HepG2 (cell line): ENCODE data around the gene NT5DC1. TPM values are rescaled to one million over a fixed set of nuclear protein-coding genes. Genes with fewer than 3 reads are reported as not detected.

ENCODE experiments used
- ELF4 ChIP-seq: sonication (generic); formaldehyde crosslinking; IDR thresholded peaks from 2 replicates; pipeline ENCODE4 v1.5.0; 2020; ENCODE audit warnings: missing genetic modification reagents, mild to moderate bottlenecking, moderate library complexity, borderline replicate concordance
- GPBP1L1 ChIP-seq: sonication (generic); formaldehyde crosslinking; IDR thresholded peaks from 2 replicates; pipeline ENCODE4 v1.5.0; 2020; ENCODE audit warnings: mild to moderate bottlenecking, missing genetic modification reagents
- GRHL1 ChIP-seq: sonication (generic); formaldehyde crosslinking; conservative IDR thresholded peaks from 2 replicates; pipeline ENCODE4 v1.8.0; 2022; ENCODE audit warnings: missing genetic modification reagents
- HNRNPL ChIP-seq: fragments of 200-400 bp; formaldehyde crosslinking; IDR thresholded peaks from 2 replicates; pipeline ENCODE4 v1.6.1; 2017; ENCODE audit warnings: mild to moderate bottlenecking, low read depth, low read length
- KAT7 ChIP-seq: IDR thresholded peaks from 2 replicates; pipeline ENCODE4 v1.6.1; 2018; ENCODE audit warnings: borderline replicate concordance, missing compliant biosample characterization
- LRRFIP1 ChIP-seq: sonication (generic); formaldehyde crosslinking; conservative IDR thresholded peaks from 2 replicates; pipeline ENCODE4 v1.4.0; 2020; ENCODE audit warnings: missing genetic modification reagents
- NFKB2 ChIP-seq: sonication (generic); formaldehyde crosslinking; IDR thresholded peaks from 2 replicates; pipeline ENCODE4 v1.4.0; 2020; ENCODE audit warnings: missing genetic modification reagents, borderline replicate concordance
- NKX3-1 ChIP-seq: sonication (generic); formaldehyde crosslinking; IDR thresholded peaks from 2 replicates; pipeline ENCODE4 v1.5.0; 2020; ENCODE audit warnings: missing genetic modification reagents
- ONECUT2 ChIP-seq: sonication (generic); formaldehyde crosslinking; IDR thresholded peaks from 2 replicates; pipeline ENCODE4 v1.4.0; 2020; ENCODE audit warnings: missing genetic modification reagents
- ZFP82 ChIP-seq: sonication (generic); formaldehyde crosslinking; IDR thresholded peaks from 2 replicates; pipeline ENCODE4 v1.5.1; 2020; ENCODE audit warnings: mild to moderate bottlenecking, missing genetic modification reagents, borderline replicate concordance
- ZNF124 ChIP-seq: sonication (generic); formaldehyde crosslinking; IDR thresholded peaks from 2 replicates; pipeline ENCODE4 v1.4.0; 2020; ENCODE audit warnings: missing genetic modification reagents
- ZNF180 ChIP-seq: sonication (generic); formaldehyde crosslinking; IDR thresholded peaks from 2 replicates; pipeline ENCODE4 v1.4.0; 2020; ENCODE audit warnings: low read depth, missing genetic modification reagents, borderline replicate concordance
- ZNF264 ChIP-seq: sonication (generic); formaldehyde crosslinking; IDR thresholded peaks from 2 replicates; pipeline ENCODE4 v1.4.0; 2020; ENCODE audit warnings: missing genetic modification reagents
- ZNF331 ChIP-seq: sonication (generic); formaldehyde crosslinking; IDR thresholded peaks from 2 replicates; pipeline ENCODE4 v1.4.0; 2020; ENCODE audit warnings: missing genetic modification reagents
- ZNF550 ChIP-seq: sonication (generic); formaldehyde crosslinking; IDR thresholded peaks from 2 replicates; pipeline ENCODE4 v1.4.0; 2020; ENCODE audit warnings: mild to moderate bottlenecking, missing genetic modification reagents, borderline replicate concordance
- ZNF646 ChIP-seq: sonication (generic); formaldehyde crosslinking; IDR thresholded peaks from 2 replicates; pipeline ENCODE4 v1.9.0; 2021; ENCODE audit warnings: mild to moderate bottlenecking, missing genetic modification reagents
- ZNF713 ChIP-seq: sonication (generic); formaldehyde crosslinking; IDR thresholded peaks from 2 replicates; pipeline ENCODE4 v1.4.0; 2020; ENCODE audit warnings: mild to moderate bottlenecking, missing genetic modification reagents
- polyA plus RNA-seq, 8 experiments: library from polyadenylated mRNA; depleted of rRNA in 3 of 8; stranded (reverse) in 7 of 8; unstranded in 1 of 8; fragments of >200 nt; fragmentation: Illumina TruSeq in 4 of 8; extraction: Trizol in 4 of 8; gene quantifications; 2 replicates each; pipeline versions ENCODE4 v1.2.1 to v1.2.3, GENCODE V29; 2011 to 2016; ENCODE audit warnings: low read depth in 4 of 8, missing spikeins in 1 of 8, mixed read lengths in 1 of 8; ENCODE audit not compliant: insufficient read depth in 1 of 8
- total RNA-seq, 5 experiments: library from RNA; depleted of rRNA; stranded (reverse); fragments of >200 nt; fragmentation: Illumina TruSeq; extraction: Trizol; gene quantifications; 2 replicates each; pipeline ENCODE4 v1.2.3, GENCODE V29; 2016; ENCODE audit warnings: low read depth in 1 of 5

Gene NT5DC1
- total and polyA plus RNA-seq, 2 of the 13 experiments (the other 11 are each of a cell fraction or from before 2014, with no cell fraction given): 27.0 to 56.1 TPM

GRCh38 chr6:116280161-116280932, 179.7 kb downstream of the NT5DC1 start (continued):
- TF ChIP-seq ZNF646: no peak
- no peak for TF ChIP-seq ZNF180 (CRISPR knock-in tag)
- TF ChIP-seq ZNF331 (CRISPR knock-in tag): no peak
- TF ChIP-seq ZNF124: no peak
- no peak for TF ChIP-seq ZNF713 (CRISPR knock-in tag)
- no peak for TF ChIP-seq KAT7 (CRISPR knock-in tag)
- peak; percentile 84; the same call in 1 of the 2 replicates for TF ChIP-seq ZFP82 (CRISPR knock-in tag)
- TF ChIP-seq ZNF550 (CRISPR knock-in tag): no peak
- TF ChIP-seq HNRNPL: no peak
- no peak for TF ChIP-seq GPBP1L1
- no peak for TF ChIP-seq ONECUT2
- no peak for TF ChIP-seq NKX3-1
- TF ChIP-seq ELF4 (CRISPR knock-in tag): no peak
- 0 out of 2 replicates have a peak, but pooled peaks have one; percentile 33 for TF ChIP-seq ZNF264 (CRISPR knock-in tag)
- no peak for TF ChIP-seq LRRFIP1 (CRISPR knock-in tag)
- no peak for TF ChIP-seq GRHL1 (CRISPR knock-in tag)
- TF ChIP-seq NFKB2 (CRISPR knock-in tag): no peak
